K562 (cell line): ENCODE measurements around the gene TUBD1. TPM values are rescaled to one million over a fixed set of nuclear protein-coding genes. Genes with fewer than 3 reads are reported as not detected.

ENCODE experiments used
- ARHGAP35 ChIP-seq: fragments of 450-650 bp; IDR thresholded peaks from 2 replicates; pipeline ENCODE4 v1.6.1; 2018; ENCODE audit not compliant: partially characterized antibody
- CBFB ChIP-seq: sonication (generic); formaldehyde crosslinking; IDR thresholded peaks from 2 replicates; pipeline ENCODE4 v1.4.0; 2020; ENCODE audit warnings: mild to moderate bottlenecking, missing genetic modification reagents
- CEBPZ ChIP-seq: fragments of 150-350 bp; IDR thresholded peaks from 2 replicates; pipeline ENCODE4 v1.6.1; 2014; ENCODE audit warnings: low read depth, mild to moderate bottlenecking, low read length, borderline replicate concordance
- DLX4 ChIP-seq: fragments of 250-450 bp; sonication (Bioruptor Pico); IDR thresholded peaks from 2 replicates; pipeline ENCODE4 v1.6.1; 2021; ENCODE audit warnings: mild to moderate bottlenecking
- DPF2 ChIP-seq: fragments of 450-650 bp; IDR thresholded peaks from 2 replicates; pipeline ENCODE4 v1.6.1; 2016
- ERF ChIP-seq: fragments of 450-650 bp; formaldehyde crosslinking; IDR thresholded peaks from 2 replicates; pipeline ENCODE4 v1.4.0; 2020; ENCODE audit warnings: mild to moderate bottlenecking, mixed read lengths
- NCOA6 ChIP-seq: fragments of 450-650 bp; IDR thresholded peaks from 2 replicates; pipeline ENCODE4 v1.6.1; 2017; ENCODE audit warnings: mild to moderate bottlenecking
- SMAD1 ChIP-seq: fragments of 150-350 bp; IDR thresholded peaks from 2 replicates; pipeline ENCODE4 v1.6.1; 2014; ENCODE audit warnings: low read length, low read depth; ENCODE audit not compliant: partially characterized antibody
- SREBF2 ChIP-seq: sonication (generic); formaldehyde crosslinking; IDR thresholded peaks from 2 replicates; pipeline ENCODE4 v1.4.0; 2020; ENCODE audit warnings: mild to moderate bottlenecking, missing genetic modification reagents
- TAF15 ChIP-seq: fragments of 200-400 bp; formaldehyde crosslinking; IDR thresholded peaks from 2 replicates; pipeline ENCODE4 v1.6.1; 2017; ENCODE audit warnings: mild to moderate bottlenecking, low read depth, low read length, moderate library complexity
- ZFX ChIP-seq: sonication (generic); formaldehyde crosslinking; IDR thresholded peaks from 2 replicates; pipeline ENCODE4 v1.8.0; 2022; ENCODE audit warnings: mild to moderate bottlenecking, missing genetic modification reagents, moderate library complexity
- ZNF518B ChIP-seq: fragments of 250-450 bp; sonication (Bioruptor Pico); IDR thresholded peaks from 2 replicates; pipeline ENCODE4 v1.5.0; 2021; ENCODE audit warnings: mild to moderate bottlenecking, moderate library complexity
- ZNF583 ChIP-seq: fragments of 250-450 bp; sonication (Bioruptor Pico); IDR thresholded peaks from 2 replicates; pipeline ENCODE4 v1.4.0; 2020
- ZNF609 ChIP-seq: sonication (generic); formaldehyde crosslinking; IDR thresholded peaks from 2 replicates; pipeline ENCODE4 v1.8.1; 2023; ENCODE audit warnings: missing genetic modification reagents, mild to moderate bottlenecking, borderline replicate concordance
- polyA plus RNA-seq, 8 experiments: library from polyadenylated mRNA; depleted of rRNA in 4 of 8; stranded (reverse) in 5 of 8; unstranded in 3 of 8; fragments of >200 nt; fragmentation: Nextera tagmentation in 2 of 8; fragmentation: Illumina TruSeq in 1 of 8; extraction: Ambion mirVana in 2 of 8; extraction: Trizol in 1 of 8; gene quantifications; 2 replicates each; pipeline versions ENCODE4 v1.2.1 to v1.2.3, GENCODE V29; 2011 to 2014; ENCODE audit warnings: inconsistent platforms in 1 of 8, missing spikeins in 1 of 8
- total RNA-seq, 7 experiments: library from RNA; depleted of rRNA in 6 of 7; stranded (reverse); fragments of >200 nt in 6 of 7; fragmentation: Illumina TruSeq in 2 of 7; extraction: Trizol in 2 of 7; gene quantifications; 2 replicates each; pipeline versions ENCODE4 v1.2.1 to v1.2.3, GENCODE V29; 2011 to 2021; ENCODE audit warnings: low replicate concordance in 1 of 7

Gene TUBD1
- total and polyA plus RNA-seq, 9 of the 15 experiments (the other 6 are each of a cell fraction or from before 2014, with no cell fraction given), result 10.8 to 35.3 (median 17.9) TPM

- TF ChIP-seq ZNF518B (CRISPR knock-in tag) (no peak), DLX4 (CRISPR knock-in tag) (no peak), DPF2 (peak; percentile 67), ZNF583 (CRISPR knock-in tag) (no peak), NCOA6 (no peak), ZFX (CRISPR knock-in tag) (no peak), SREBF2 (CRISPR knock-in tag) (no peak), ZNF609 (no peak), ARHGAP35 (no peak), TAF15 (no peak), ERF (no peak), SMAD1 (no peak), CEBPZ (no peak), CBFB (CRISPR knock-in tag) (no peak)
Observed at GRCh38 chr17:59853168-59853918, 39.4 kb downstream of the TUBD1 start (continued).
